GM12872 (cell line): ENCODE results near the gene SRCIN1.
A peak's percentile ranks its signal among the peaks of the same experiment; 100 is the strongest.

Experiments
- TF ChIP-seq, protein P1 (sequence below): IDR thresholded peaks from 3 replicates; pipeline ENCODE4 v1.5.1; 2011; ENCODE audit warnings: low read depth, mild to moderate bottlenecking, low read length, moderate library complexity; ENCODE audit not compliant: insufficient read depth

SRCIN1 gene

GRCh38 chr17:38512473-38513058 lies 93.2 kb downstream of the SRCIN1 start:
- TF ChIP-seq, protein P1, sequence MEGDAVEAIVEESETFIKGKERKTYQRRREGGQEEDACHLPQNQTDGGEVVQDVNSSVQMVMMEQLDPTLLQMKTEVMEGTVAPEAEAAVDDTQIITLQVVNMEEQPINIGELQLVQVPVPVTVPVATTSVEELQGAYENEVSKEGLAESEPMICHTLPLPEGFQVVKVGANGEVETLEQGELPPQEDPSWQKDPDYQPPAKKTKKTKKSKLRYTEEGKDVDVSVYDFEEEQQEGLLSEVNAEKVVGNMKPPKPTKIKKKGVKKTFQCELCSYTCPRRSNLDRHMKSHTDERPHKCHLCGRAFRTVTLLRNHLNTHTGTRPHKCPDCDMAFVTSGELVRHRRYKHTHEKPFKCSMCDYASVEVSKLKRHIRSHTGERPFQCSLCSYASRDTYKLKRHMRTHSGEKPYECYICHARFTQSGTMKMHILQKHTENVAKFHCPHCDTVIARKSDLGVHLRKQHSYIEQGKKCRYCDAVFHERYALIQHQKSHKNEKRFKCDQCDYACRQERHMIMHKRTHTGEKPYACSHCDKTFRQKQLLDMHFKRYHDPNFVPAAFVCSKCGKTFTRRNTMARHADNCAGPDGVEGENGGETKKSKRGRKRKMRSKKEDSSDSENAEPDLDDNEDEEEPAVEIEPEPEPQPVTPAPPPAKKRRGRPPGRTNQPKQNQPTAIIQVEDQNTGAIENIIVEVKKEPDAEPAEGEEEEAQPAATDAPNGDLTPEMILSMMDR, result no peak

DNA sequence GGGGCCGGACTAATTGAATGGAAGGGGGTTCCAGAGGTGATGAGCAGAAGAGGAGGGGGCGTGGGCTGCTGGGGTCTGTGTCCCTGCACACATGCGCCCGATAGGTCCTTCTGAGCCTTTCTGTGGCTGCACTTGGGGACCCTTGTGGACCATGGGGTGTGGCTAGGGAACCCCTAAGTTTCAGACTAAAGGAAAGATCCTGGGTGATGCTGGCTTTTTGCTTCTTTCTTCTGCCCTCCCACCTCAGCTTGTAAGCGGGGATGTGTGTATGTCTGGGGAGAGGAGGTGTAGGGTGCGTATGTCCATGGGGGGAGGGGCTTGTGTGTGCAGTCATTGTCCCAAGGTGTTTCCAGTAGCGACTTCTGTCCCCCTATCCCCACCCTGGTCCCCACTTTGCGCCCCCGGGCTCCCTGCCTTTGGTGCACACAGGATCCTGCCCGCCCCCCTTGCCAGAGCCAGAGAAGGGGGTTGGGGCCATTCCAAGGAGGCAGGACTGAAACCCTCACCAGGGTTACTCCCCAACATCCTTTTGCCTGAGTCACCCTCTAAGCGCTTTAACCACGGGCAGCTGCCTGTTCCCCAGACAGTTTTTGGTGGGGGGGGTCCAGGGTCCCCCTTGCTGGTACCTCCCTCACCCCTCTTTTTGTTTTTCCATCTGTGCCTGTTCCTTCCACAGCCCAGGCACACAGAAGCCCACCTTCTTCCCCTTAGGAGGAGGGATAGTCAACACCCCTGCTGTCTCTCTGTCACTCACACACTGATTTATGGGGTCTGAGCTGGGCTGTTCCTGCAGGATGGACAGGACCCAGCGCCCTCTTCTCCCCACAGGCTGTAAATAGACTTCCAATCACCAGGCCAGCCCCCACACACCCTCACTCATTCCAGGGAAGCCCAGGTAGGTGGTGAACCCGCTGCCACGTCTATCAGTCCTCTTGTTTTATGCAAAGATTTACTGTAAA lies 94.3 kb downstream of the SRCIN1 start:
- TF ChIP-seq, protein P1, result no peak

GRCh38 chr17:38510421-38511149 lies 95.2 kb downstream of the SRCIN1 start:
- TF ChIP-seq, protein P1, result no peak

- TF ChIP-seq, protein P1, result no peak
Observed at GRCh38 chr17:38509772-38510420, 95.9 kb downstream of the SRCIN1 start.

GRCh38 chr17:38508954-38509771 lies 96.6 kb downstream of the SRCIN1 start:
- TF ChIP-seq, protein P1, result peak; percentile 96

DNA sequence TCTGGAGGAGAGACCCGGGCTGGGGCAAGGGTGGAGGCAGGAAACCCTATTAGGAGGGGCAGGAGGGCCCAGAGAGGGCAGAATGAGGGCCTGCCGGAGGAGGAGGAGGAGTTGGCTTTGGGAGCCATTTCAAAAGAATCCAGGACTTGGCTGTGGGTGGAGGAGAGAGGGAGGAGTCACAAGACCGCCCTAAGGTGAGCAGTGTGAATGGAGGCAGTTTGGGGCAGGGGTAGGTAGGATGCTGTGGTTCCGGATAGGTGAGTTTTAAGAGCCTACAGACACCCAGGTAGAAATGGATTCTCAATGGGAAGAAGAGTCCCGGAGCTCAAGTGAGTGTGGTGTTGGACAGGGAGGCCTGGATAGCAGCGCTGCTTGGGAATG lies 97.2 kb downstream of the SRCIN1 start:
- TF ChIP-seq, protein P1, result no peak
